Measurements from ENCODE around the gene EME2. TPM values are rescaled to one million over a fixed set of nuclear protein-coding genes. Genes with fewer than 3 reads are reported as not detected.

Gene EME2
- total and polyA plus RNA-seq, 2 of the 13 experiments (the other 11 are each of a cell fraction or from before 2014, with no cell fraction given): 4.4 to 7.6 TPM

GRCh38 chr16:1743376-1744337 is 29.0 kb upstream of the EME2 start:
- FAIRE-seq: no peak
- H3K36me3 ChIP-seq (replicated peaks in 1 of 2; ENCODE audit: control insufficient read depth in 1 of 2, insufficient read depth in 2 of 2, low read length in 2 of 2): peaks cover 8 to 37% of the 10 kb centered on the region in 2 experiments; a peak in 4 of 5 replicates
- DNase-seq (ENCODE audit: low spot score): no peak
- CTCF ChIA-PET (ENCODE audit: low intra/inter-chr PET ratio, low total read pairs): no interaction called here
- H3K9me3 ChIP-seq (ENCODE audit: low read length): peaks cover 2% of the 10 kb centered on the region
- no peaks in the 10 kb centered on the region for H3K79me2 ChIP-seq (ENCODE audit: insufficient read depth, low read length)
- intact Hi-C loops (cut with micrococcal nuclease; ENCODE audit: unreplicated experiment) (no loop called here), in situ Hi-C loops (cut with HindIII; ENCODE audit: extremely low pct_ligation_motif_present, low pct_unique_long_range_greater_than_20kb) (no loop called here)
- H3K27me3 ChIP-seq (ENCODE audit: control insufficient read depth in 1 of 2, insufficient read depth in 2 of 2, low read length in 2 of 2): no peaks in the 10 kb centered on the region
- POLR2A ChIA-PET: no interaction called here
- H2AFZ ChIP-seq (ENCODE audit: low read length): no peak overlapping the region
- H3K27ac ChIP-seq (ENCODE audit: extremely low read length, insufficient read depth, low read length): no peak overlapping the region
- no peaks in the 10 kb centered on the region for H3K4me1 ChIP-seq (ENCODE audit: insufficient read depth, low read length)
- ATAC-seq: no peak
- H4K20me1 ChIP-seq (ENCODE audit: insufficient read depth, low read length): no peaks in the 10 kb centered on the region; the same call in 1 of the 2 replicates
- no peak overlapping the region for H3K9ac ChIP-seq (ENCODE audit: insufficient read depth, low read depth, low read length)
- BruUV-seq (replicated peaks): no TSS peak
- no peak for TF ChIP-seq ZNF75D (CRISPR knock-in tag; IDR thresholded peaks at IDR 0.05; ENCODE audit: borderline replicate concordance)
- TF ChIP-seq GTF3A (CRISPR knock-in tag; conservative IDR thresholded peaks at IDR 0.05): no peak
- no peak for TF ChIP-seq NFE2 (CRISPR knock-in tag; IDR thresholded peaks at IDR 0.05)
- TF ChIP-seq, protein P1, sequence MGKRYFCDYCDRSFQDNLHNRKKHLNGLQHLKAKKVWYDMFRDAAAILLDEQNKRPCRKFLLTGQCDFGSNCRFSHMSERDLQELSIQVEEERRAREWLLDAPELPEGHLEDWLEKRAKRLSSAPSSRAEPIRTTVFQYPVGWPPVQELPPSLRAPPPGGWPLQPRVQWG (CRISPR knock-in tag; IDR thresholded peaks at IDR 0.05; ENCODE audit: borderline replicate concordance, low read depth): no peak
- TF ChIP-seq, protein P2, sequence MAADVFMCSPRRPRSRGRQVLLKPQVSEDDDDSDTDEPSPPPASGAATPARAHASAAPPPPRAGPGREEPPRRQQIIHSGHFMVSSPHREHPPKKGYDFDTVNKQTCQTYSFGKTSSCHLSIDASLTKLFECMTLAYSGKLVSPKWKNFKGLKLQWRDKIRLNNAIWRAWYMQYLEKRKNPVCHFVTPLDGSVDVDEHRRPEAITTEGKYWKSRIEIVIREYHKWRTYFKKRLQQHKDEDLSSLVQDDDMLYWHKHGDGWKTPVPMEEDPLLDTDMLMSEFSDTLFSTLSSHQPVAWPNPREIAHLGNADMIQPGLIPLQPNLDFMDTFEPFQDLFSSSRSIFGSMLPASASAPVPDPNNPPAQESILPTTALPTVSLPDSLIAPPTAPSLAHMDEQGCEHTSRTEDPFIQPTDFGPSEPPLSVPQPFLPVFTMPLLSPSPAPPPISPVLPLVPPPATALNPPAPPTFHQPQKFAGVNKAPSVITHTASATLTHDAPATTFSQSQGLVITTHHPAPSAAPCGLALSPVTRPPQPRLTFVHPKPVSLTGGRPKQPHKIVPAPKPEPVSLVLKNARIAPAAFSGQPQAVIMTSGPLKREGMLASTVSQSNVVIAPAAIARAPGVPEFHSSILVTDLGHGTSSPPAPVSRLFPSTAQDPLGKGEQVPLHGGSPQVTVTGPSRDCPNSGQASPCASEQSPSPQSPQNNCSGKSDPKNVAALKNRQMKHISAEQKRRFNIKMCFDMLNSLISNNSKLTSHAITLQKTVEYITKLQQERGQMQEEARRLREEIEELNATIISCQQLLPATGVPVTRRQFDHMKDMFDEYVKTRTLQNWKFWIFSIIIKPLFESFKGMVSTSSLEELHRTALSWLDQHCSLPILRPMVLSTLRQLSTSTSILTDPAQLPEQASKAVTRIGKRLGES (CRISPR knock-in tag; IDR thresholded peaks at IDR 0.05; ENCODE audit: borderline replicate concordance): no peak
- no peak for TF ChIP-seq IKZF4 (CRISPR knock-in tag; IDR thresholded peaks at IDR 0.05; ENCODE audit: borderline replicate concordance, low read depth, not compliant biosample characterization)
- TF ChIP-seq, protein P3, sequence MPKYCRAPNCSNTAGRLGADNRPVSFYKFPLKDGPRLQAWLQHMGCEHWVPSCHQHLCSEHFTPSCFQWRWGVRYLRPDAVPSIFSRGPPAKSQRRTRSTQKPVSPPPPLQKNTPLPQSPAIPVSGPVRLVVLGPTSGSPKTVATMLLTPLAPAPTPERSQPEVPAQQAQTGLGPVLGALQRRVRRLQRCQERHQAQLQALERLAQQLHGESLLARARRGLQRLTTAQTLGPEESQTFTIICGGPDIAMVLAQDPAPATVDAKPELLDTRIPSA (CRISPR knock-in tag; IDR thresholded peaks at IDR 0.05; ENCODE audit: borderline replicate concordance): no peak
- TF ChIP-seq CHD4 (IDR thresholded peaks at IDR 0.05; ENCODE audit: borderline replicate concordance, low read length): no peak
- TF ChIP-seq NONO (IDR thresholded peaks at IDR 0.05): no peak
- no peak for TF ChIP-seq NONO (CRISPR knock-in tag; conservative IDR thresholded peaks at IDR 0.05)
- no peak overlapping the region for H3K4me3 ChIP-seq (replicated peaks in 1 of 3; ENCODE audit: insufficient read depth in 1 of 3, low read depth in 2 of 3, low read length in 3 of 3)
- no peak overlapping the region for H3K4me2 ChIP-seq (ENCODE audit: low read depth, low read length)
- WGBS (ENCODE audit: low lambda C conversion rate): 93% methylated on average over 8 of the region's 32 CpGs

Data from HepG2 (cell line).